ENCODE data around the gene ABR.

The ABR gene

GRCh38 chr17:1078831-1079561 is 100.8 kb downstream of the ABR start:
- Histone ChIP-seq H3K36me3 (ENCODE audit: insufficient read depth, low read length) (peaks cover 6% of the 10 kb centered on the region; the same call in 1 of the 2 replicates), H3K9ac (ENCODE audit: low read depth, low read length, poor library complexity, severe bottlenecking) (no peak overlapping the region), H3F3A (ENCODE audit: low read depth) (no peaks in the 10 kb centered on the region), H3K9me2 (replicated peaks; ENCODE audit: low read depth, low read length) (no peaks in the 10 kb centered on the region), H3K79me2 (ENCODE audit: insufficient read depth, low read length) (no peaks in the 10 kb centered on the region), H3K27me3 (ENCODE audit: insufficient read depth, low read length, poor library complexity, severe bottlenecking) (no peaks in the 10 kb centered on the region), H2AFZ (ENCODE audit: low read length) (no peak overlapping the region), H3K4me1 (ENCODE audit: insufficient read depth, low read length, poor library complexity, severe bottlenecking) (peaks cover 8% of the 10 kb centered on the region), H3K4me2 (ENCODE audit: low read depth, low read length, poor library complexity, severe bottlenecking) (no peak overlapping the region), H3K9me3 (ENCODE audit: insufficient read depth, low read depth, low read length) (no peaks in the 10 kb centered on the region), H4K20me1 (ENCODE audit: insufficient read depth, low read length, poor library complexity, severe bottlenecking) (no peaks in the 10 kb centered on the region), H3K4me3 (ENCODE audit: low read length, poor library complexity, severe bottlenecking) (no peak overlapping the region)
- TF ChIP-seq CTCF (conservative IDR thresholded peaks at IDR 0.05; ENCODE audit: low read length) = no peak
- TF ChIP-seq EZH2phosphoT487 (IDR thresholded peaks at IDR 0.05; ENCODE audit: borderline replicate concordance) = no peak

- H3K9me3 ChIP-seq (ENCODE audit: insufficient read depth, low read depth, low read length) = no peaks in the 10 kb centered on the region
- no peaks in the 10 kb centered on the region for H3F3A ChIP-seq (ENCODE audit: low read depth)
- H2AFZ ChIP-seq (ENCODE audit: low read length) = no peak overlapping the region
- peaks cover 6% of the 10 kb centered on the region; the same call in 1 of the 2 replicates for H3K36me3 ChIP-seq (ENCODE audit: insufficient read depth, low read length)
- H3K4me3 ChIP-seq (ENCODE audit: low read length, poor library complexity, severe bottlenecking) = no peak overlapping the region
- no peaks in the 10 kb centered on the region for H4K20me1 ChIP-seq (ENCODE audit: insufficient read depth, low read length, poor library complexity, severe bottlenecking)
- no peaks in the 10 kb centered on the region for H3K79me2 ChIP-seq (ENCODE audit: insufficient read depth, low read length)
- H3K4me1 ChIP-seq (ENCODE audit: insufficient read depth, low read length, poor library complexity, severe bottlenecking) = peaks cover 8% of the 10 kb centered on the region
- no peaks in the 10 kb centered on the region for H3K9me2 ChIP-seq (replicated peaks; ENCODE audit: low read depth, low read length)
- no peaks in the 10 kb centered on the region for H3K27me3 ChIP-seq (ENCODE audit: insufficient read depth, low read length, poor library complexity, severe bottlenecking)
- no peak for TF ChIP-seq EZH2phosphoT487 (IDR thresholded peaks at IDR 0.05; ENCODE audit: borderline replicate concordance)
- no peak for TF ChIP-seq CTCF (conservative IDR thresholded peaks at IDR 0.05; ENCODE audit: low read length)
- no peak overlapping the region for H3K9ac ChIP-seq (ENCODE audit: low read depth, low read length, poor library complexity, severe bottlenecking)
- no peak overlapping the region for H3K4me2 ChIP-seq (ENCODE audit: low read depth, low read length, poor library complexity, severe bottlenecking)
These were observed 101.6 kb downstream of the ABR start for GRCh38 chr17:1077986-1078711.

DNA sequence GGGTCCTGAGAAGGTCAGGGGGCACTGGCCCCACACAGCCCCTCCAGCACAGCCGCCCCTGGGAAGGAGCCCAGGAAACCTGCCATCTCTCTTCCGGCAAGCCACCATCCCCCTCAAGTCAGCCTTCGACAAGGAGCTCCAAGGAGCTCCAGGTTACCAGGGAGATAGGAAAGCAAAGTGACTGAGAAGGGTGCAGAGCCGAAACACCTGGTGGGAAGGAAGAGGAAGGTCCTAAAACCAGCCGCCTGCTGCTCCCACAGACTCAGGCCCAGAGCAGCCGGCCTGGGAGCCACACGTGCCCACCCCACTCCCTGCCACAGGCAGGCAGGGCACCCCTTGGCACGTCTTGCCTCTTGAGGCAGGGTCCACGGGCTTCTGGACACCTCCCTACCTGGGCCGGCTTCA is 102.2 kb downstream of the ABR start:
- Histone ChIP-seq H3K4me3 (ENCODE audit: low read length, poor library complexity, severe bottlenecking) (no peak overlapping the region), H3K27me3 (ENCODE audit: insufficient read depth, low read length, poor library complexity, severe bottlenecking) (no peaks in the 10 kb centered on the region), H3K4me1 (ENCODE audit: insufficient read depth, low read length, poor library complexity, severe bottlenecking) (peaks cover 8% of the 10 kb centered on the region), H3K36me3 (ENCODE audit: insufficient read depth, low read length) (peaks cover 4% of the 10 kb centered on the region; the same call in 1 of the 2 replicates), H3K79me2 (ENCODE audit: insufficient read depth, low read length) (no peaks in the 10 kb centered on the region), H2AFZ (ENCODE audit: low read length) (no peak overlapping the region), H4K20me1 (ENCODE audit: insufficient read depth, low read length, poor library complexity, severe bottlenecking) (no peaks in the 10 kb centered on the region), H3K4me2 (ENCODE audit: low read depth, low read length, poor library complexity, severe bottlenecking) (no peak overlapping the region), H3K9me3 (ENCODE audit: insufficient read depth, low read depth, low read length) (no peaks in the 10 kb centered on the region), H3K9me2 (replicated peaks; ENCODE audit: low read depth, low read length) (no peaks in the 10 kb centered on the region), H3K9ac (ENCODE audit: low read depth, low read length, poor library complexity, severe bottlenecking) (no peak overlapping the region), H3F3A (ENCODE audit: low read depth) (no peaks in the 10 kb centered on the region)
- no peak for TF ChIP-seq EZH2phosphoT487 (IDR thresholded peaks at IDR 0.05; ENCODE audit: borderline replicate concordance)
- no peak for TF ChIP-seq CTCF (conservative IDR thresholded peaks at IDR 0.05; ENCODE audit: low read length)

Measured in Loucy (cell line).